NCI-H2196 (cell line): ENCODE measurements around the gene HSPB9.

Source experiments
- DNase-seq: peaks from one replicate; lab custom pipeline; 2025; ENCODE audit not compliant: unreplicated experiment; lab: John Stamatoyannopoulos, UW

Gene HSPB9, protein sequence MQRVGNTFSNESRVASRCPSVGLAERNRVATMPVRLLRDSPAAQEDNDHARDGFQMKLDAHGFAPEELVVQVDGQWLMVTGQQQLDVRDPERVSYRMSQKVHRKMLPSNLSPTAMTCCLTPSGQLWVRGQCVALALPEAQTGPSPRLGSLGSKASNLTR

DNA sequence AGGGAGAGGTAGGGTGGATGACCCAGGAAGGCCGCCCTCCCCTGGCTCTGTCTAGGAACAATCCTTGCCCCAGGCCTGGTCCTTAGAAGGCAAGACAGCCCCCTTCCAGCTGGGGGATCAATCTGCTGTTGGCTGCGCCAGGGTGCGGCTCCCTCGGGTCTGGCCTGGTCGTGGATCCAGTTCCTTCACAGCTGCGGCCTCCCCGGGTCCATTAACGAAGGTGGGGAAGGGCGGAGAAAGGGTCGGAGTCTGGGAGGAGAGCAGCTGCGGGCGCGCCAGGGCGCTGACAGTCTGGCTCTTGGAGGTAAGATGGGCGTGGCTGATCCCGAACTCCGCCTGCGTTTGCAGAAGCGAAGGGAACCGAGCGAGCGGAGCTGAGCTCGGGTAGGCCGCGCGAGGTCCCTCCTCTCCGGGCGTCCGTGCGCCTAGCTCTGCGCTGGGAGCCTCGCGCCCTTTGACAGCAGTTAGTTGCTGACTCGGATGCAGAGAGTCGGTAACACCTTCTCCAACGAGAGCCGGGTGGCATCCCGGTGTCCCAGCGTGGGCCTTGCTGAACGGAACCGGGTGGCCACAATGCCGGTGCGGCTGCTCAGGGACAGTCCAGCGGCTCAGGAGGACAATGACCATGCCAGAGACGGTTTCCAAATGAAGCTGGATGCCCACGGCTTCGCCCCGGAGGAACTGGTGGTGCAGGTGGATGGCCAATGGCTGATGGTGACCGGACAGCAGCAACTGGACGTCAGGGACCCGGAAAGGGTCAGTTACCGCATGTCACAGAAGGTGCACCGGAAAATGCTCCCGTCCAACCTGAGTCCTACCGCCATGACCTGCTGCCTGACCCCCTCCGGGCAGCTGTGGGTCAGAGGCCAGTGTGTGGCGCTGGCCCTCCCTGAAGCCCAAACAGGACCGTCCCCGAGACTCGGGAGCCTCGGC, at the start of gene HSPB9:
Gene HSPB9 (plus strand): TSS at position 434 of the 933 bp plus-strand sequence. CDS start 47 bp downstream, at position 481.
- DNase-seq: no peak

DNA sequence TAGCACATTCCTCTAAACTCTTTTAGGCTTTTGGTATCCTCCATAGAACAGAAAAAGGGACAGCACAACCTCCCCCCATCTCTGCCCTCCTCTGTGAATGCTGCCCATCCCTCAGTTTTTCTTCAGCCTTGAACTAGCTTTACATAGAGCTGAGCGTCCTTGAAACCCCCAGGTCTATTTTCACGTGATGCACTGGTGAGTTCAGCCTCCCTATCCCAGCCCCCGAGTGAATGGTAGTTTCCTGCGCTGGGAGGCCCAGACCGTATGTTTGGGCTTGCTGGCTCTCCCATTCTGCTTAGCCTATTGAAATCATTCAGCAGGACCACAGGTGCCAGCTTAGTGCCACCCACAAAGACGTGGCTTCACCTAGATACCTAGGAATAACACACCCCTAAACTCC, 46.8 kb upstream of the HSPB9 start:
- no peak for DNase-seq

DNA sequence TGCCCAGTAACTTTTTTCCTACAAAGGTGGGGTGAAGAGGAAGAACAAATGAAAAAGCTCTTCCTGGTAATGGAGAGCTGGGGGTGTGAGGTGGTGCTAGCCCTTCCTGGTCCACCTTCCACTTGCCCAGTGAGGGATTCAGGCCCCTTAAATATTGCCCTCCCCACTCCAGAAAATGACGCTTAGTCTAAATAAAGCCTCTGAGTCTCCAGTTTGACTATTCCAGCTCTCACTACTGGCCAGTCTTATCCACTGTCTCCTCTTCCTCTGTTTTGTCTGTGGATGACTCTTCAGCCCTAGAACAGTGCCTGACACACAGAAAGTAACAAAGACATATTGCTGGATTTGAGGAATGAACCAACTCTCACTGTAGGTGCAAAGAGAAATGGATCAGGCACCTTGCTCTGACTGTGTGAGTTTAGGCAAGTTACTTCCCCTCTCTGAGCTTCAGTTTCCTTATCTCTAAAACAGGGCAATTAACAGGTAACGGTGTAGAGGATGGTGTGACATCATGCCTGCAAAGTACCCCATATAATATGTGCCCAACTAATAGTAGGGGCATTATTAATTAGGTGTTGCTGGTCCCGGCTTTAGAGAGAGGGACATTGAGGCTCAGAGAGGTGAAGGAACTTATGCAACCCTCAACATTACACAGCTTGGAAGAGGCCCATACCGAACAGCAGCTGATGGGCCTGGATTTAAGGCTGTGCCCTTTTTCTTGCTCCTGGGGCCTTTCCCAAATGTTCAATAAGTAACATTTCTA, 45.6 kb upstream of the HSPB9 start:
- no peak for DNase-seq

DNA sequence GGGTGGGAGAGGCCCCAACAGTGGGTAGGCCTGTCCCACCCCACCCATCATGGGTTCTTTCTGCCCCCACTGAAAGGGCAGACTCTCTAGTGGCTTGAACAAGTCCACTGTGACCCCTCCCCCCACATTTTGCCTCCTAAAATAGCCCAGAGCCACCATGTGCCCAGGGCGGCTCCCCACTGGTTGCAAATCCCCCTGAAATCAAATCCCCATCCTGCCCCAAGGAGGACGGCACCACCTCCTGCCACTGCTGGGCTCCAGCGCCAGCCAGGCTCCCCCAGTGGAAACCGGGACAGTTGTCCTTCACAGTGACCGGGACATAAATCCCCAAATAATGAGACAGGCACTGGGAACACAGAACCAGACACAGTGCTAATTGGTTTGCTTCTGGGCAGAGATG, 44.8 kb upstream of the HSPB9 start:
- DNase-seq: no peak

DNA sequence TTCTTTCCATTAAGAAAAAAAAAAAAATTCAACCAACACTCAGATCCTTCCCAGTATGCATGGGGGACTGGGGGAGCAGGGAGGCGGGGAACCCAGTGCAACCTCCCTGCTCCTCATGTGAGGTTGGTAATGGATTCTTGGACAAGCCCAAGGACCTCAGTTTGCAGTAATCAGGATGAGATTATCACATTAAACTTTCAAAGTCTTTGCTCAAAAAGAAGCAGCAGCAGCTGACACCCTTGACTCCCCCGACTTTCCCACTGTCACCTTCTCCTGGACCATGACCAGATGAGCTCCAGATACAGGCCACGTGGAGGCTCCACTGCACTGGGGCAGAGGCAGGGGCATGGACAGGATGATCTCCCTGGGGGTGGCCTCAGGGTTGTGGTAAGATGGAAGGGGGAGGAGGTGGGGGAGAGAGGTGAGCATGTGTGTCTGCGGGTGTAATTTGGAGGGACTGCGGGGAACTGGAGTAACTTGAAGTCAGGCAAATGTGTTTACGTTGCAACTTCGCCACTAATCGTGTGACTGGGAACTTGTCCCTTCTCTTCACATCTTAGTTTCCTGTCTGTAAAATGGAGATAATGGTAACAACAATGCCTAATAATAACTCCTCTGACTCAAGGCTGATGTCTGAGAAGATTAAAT, 44.1 kb upstream of the HSPB9 start:
- DNase-seq: no peak

DNA sequence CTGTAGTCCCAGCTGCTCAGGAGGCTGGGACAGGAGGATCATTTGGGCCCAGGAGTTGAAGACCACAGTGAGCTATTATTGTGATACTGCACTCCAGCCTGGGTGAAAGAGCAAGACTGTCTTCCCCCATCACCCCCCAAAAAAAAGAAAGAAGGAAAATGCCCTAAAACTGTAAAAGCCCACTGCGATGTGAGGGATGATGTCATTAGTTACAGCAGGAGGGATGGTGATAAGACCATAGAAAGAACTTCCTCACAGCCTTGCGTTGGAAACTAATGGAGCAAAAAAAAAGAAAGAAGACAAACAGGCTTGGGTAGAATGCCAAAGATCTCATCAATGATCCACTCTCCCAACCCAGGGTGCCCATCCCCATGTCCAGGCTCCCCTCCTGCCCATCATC, 43.1 kb upstream of the HSPB9 start:
- no peak for DNase-seq

DNA sequence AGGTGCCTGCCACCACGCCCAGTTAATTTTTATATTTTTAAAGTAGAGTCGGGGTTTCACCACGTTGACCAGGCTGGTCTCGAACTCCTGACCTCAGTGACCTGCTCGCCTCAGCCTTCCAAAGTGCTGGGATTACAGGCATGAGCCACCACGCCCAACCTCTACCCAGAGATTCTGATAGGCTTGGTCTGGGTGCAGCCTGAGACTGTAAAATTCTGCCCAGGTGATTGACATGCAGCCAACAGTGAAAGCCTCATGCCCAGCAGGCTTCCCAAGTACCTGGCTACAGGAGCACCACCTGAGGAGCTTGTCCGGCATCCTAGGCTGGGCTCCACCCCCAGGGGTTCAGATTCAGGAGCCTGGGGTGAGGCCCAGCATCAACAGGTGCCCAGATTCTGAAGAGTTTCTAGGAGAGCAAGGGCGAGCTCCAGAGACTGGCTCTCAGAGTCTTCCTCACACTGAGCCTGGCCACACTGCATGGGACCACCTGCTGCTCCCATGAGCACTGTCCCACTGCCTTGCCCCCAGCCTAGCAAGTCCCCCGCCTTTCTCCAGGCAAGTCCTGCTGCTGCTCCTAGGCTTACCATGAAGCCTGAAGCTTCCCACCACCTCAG, 41.0 kb upstream of the HSPB9 start:
- no peak for DNase-seq

DNA sequence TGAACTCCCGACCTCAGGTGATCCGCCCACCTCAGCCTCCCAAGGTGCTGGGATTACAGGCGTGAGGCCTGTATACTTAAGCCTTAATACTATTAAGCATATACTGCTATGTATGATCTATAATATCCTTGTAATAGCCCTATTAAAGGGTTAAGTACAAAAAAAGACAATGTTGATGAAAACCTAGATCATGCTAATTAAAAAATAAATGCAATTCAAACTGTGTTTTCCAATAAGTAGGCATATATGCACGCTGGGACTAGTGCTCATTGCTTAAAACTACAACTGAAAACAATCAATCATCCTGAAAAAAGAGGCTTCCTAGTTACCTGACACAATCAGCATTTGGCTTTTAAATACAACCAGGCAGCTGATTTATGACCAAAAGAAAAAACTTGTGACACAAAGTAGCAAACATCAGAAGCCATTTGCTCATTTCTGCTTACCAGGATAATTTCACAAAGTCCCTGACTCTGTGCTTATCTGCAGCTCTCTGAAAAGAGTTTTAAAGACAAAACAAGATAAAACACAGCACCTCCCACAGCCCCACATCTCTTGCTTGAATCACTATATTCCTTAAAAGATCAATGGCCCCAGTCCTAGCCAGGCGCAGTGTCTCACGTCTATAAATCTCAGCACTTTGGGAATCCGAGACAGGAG, 35.4 kb upstream of the HSPB9 start:
- DNase-seq: no peak

DNA sequence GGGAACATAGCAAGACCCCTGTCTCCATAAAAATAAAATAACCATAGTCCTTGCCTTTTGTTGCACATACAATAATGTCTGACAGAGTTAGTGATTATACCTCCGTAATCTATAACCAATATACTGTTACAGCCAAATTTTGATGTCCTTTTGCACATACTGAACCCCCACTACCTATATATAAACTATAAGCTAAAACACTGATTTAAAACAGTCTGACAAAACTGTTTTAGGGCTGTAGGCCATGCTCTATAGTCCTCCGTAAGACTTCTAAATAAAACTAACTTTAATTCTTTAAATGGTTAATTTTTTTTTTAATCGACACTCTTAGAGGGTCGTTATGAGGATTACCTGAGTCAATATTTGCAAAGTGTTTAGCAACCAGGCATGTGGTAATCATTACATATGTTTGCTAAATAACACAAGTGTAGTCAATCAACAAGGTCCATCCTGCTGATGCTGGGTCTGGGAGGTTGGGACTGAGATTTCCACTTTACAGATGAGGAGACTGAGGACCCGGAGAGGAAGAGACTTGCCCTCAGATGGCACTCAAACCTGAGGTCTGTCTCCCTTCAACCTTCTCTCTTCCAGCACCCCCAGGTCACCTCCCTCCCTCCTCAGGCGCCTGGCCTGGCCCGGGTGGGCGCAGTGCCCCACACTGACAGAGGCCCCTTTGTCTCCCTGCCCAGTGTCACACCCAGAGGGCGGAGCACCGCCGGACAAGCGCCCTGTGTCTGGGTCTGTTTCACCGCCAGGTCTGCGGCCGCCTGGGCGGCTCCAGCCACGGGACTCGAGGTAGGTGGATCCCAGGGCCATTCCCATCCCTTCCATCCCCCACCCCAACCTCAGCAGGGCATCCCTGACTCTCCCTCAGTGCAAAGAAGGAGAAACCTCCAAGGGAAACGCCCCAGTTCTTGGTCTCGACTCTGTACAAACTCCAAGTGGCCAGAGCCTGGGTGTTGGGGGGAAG, 34.6 kb upstream of the HSPB9 start:
- no peak for DNase-seq

DNA sequence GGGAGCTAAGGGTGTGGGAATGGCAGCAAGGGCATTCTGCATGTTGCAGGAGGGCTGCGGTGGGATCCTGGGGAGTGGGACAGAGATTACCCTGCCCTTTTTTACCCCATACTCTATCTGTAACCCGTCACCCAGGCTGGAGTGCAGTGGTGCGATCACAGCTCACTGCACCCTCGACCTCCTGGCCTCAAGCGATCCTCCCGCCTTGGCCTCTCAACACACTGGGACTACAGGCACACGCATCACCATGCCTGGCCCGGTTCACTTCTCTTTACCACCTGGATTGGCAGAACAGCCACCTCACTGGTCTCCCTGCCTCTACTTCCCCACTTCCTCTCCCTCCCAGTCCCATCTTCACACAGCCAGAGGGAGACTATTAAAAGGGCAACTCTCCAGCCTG, 33.9 kb upstream of the HSPB9 start:
- no peak for DNase-seq

DNA sequence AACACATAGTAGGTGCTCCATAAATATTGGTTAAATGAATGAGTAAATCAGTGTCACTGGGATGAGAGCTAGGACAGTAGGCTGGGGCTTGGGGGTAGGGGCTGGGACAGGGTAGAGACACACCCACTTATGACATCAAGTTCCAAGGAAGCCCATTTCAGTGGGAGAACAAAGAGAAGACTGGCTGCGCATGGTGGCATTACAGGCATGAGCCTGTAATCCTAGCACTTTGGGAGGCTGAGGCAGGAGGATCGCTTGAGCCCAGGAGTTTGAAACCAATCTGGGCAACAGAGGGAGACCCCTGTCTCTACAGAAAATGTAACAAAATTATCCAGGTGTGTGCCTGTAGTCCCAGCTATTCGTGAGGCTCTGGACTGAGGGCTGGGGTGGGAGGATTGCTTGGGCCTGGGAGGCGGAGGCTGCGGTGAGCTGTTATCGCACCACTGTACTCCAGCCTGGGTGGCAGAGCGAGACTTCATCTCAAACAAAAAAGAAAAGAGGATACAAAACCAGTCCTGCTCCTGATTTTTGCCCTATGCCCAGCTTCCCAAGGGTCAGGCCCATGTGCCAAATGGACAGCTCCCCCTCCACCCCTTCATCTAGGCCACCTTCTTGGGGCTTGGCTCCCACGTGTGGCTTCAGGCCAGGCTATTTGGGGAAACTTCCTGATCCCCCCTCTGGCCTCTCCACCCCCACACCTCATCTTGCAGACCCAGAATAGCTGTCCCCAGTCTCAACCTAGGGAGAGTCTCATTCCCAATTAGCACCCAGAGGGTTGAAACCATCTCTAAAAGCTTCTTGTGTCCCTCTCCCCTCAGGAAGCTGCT, 31.4 kb upstream of the HSPB9 start:
- no peak for DNase-seq

DNA sequence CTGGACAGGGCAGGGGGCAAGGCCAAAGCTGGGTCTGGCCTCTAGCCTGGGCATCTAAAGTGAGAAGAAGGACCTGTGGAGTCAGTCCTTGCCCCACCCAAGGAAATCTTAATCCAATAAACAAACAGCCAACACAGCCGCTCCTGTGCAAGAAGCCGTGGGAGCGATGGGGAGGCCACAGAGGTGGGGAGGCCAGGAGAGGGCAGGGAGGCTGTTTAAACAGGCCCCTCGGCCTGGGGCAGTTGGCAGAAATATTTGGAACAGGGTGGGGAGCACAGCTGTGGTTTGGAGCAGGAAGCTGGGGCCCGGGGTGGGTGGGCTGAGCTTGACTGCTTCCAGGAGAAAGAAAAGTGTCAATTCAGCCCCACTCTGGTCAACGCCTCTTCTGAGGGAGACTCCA, 29.7 kb upstream of the HSPB9 start:
- DNase-seq: no peak

DNA sequence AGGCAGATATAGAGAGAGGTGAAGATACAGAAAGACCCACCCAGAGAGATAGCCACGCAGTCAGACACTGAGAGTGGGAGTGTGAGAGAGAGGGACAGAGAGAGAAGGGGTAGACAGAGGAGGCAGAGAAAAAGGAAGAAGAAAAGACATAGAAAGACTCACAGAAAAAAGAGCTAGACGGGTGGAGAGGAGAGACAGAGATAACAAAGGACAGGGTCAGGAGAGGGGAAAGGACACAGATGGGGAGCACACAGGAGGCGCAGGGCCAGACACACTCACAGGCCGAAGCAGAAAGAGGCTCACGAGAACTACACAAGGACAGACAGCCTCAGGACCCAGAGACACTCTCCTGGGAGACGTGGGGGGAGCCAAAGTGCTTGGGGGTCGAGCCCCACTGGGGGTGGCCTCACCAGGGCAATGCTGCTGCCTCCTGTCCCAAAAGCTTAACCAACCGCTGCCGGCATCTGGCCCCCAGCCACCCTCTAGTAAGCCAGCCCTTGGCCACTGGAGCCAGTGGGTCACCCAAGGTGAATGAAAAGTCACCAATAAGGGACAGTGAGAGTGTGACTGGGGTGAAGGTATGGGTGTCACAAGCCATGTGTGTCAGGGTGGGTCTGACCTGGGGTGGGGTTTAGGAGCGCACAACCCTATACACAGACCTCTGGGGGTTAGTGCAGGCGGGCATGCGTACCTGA, 28.1 kb upstream of the HSPB9 start:
- no peak for DNase-seq

DNA sequence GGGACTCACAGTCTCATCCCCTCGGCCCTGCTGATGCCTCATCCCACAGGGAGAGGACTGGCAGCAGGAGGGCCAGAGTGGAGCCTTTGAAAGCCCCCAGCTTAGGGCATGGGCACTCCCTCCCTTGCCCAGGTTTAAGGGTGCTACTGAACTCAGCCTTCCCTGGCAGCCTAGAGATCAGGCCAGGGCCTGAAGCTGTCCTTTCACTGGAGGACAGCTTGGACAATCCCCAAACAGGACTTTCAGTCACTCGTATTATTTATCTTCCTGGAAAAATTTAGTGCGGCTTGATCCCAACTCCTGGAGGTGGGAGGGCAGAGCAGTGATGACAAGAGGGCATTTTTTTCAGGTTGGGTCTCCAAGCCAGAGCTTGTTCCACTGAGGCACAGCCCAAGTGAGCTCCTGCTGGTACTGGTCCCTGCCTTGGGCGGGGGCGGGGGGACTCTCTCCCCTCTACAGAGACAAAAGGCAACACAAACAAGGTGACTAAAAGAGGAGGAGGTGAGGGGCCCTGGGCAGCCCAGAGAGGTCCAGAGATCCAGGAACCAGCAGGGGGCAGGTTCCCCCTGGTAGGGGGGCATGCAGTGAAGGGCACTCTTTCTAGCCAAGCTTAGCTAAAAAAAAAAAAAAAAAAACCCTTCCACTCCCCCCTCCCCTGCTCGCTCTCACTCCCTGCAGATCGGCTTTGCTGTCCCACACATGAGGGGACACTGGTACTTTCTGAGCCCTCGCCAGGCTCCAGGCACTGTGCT, 26.1 kb upstream of the HSPB9 start:
- DNase-seq: no peak

DNA sequence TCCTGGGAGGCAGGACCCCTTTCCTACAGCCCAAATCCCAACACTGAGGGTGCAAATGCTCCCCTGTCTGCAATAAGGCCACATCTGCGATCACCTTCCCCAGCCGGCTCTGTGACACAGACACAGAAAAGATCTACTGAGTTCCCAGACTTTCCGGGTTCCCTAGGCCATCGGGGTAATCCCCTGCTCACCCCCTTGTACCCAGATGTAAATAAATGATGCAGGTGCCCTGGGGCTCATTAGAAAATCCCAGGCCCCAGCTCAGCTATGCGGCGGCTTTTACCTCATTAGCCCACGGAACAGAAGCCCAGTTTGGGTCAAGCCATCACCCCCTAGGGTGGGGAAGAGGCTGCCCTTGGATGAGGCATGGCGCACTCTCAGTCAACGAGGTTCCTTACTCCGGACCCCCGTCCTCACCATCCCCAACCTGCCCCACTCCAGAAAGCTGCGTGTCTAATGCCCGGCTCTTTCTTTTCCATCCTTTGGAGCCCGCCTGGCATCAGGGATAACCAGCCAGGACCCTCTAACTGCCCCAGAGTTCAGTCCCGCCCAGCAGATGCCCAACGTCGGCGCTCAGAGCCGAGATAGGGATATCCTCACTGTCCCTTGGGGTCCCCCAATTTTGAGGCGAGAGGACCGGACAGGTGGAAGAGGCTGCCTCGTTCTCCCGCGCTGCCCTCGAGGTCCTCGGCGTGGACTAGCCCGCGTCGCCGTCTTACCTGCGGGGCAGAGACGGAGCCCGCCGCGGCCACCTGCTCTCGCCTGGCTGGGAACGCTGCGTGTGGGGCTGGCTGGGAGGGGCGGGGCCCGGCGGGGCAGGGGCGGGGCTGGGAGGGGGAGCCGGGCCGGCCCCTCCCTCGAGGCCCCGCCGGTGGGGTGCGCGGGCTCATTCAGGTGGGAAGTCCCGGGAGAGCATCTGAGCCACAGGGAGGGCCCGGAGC, 24.6 kb upstream of the HSPB9 start, which contains the start of gene ZNF385C:
Gene ZNF385C (minus strand): TSS at position 783 of the 941 bp plus-strand sequence. CDS start 35,417 bp downstream, outside the sequence.
- DNase-seq: no peak
